Osteoblast (primary cell): ENCODE results near the gene RNF13. TPM values are rescaled to one million over a fixed set of nuclear protein-coding genes. Genes with fewer than 3 reads are reported as not detected.

ENCODE experiments used
- DNase-seq: peaks from one replicate; pipeline ENCODE4 v3.0.0; 2011; ENCODE audit warnings: low spot score, mixed read lengths; ENCODE audit not compliant: insufficient read length; ENCODE audit errors: missing footprints
- H2AFZ ChIP-seq: 2 replicates; pipeline ENCODE4 v1.6.0; 2011; ENCODE audit warnings: mild to moderate bottlenecking, low read length
- H3K27ac ChIP-seq: 2 replicates; pipeline ENCODE4 v1.5.1; 2011; ENCODE audit warnings: mild to moderate bottlenecking, low read depth, low read length, moderate library complexity
- H3K27me3 ChIP-seq: 2 replicates; pipeline ENCODE4 v1.6.0; 2012; ENCODE audit warnings: mild to moderate bottlenecking, control low read depth, inconsistent platforms, low read length, moderate library complexity; ENCODE audit not compliant: insufficient read depth
- H3K36me3 ChIP-seq: 2 replicates; pipeline ENCODE4 v1.5.1; 2011; ENCODE audit warnings: mild to moderate bottlenecking, low read length, control low read depth, moderate library complexity; ENCODE audit not compliant: insufficient read depth
- H3K4me1 ChIP-seq: 2 replicates; pipeline ENCODE4 v1.5.1; 2011; ENCODE audit warnings: mild to moderate bottlenecking, low read length, control low read depth, moderate library complexity; ENCODE audit not compliant: insufficient read depth
- H3K4me2 ChIP-seq: 2 replicates; pipeline ENCODE4 v1.6.0; 2011; ENCODE audit warnings: mild to moderate bottlenecking, low read length; ENCODE audit not compliant: insufficient read depth
- H3K4me3 ChIP-seq: fragments of 200-600 bp; sonication (generic); 3 replicates; pipeline ENCODE4 v1.5.1; 2012; ENCODE audit warnings: mild to moderate bottlenecking, low read length, inconsistent platforms; ENCODE audit not compliant: insufficient read depth
- H3K79me2 ChIP-seq: 2 replicates; pipeline ENCODE4 v1.6.0; 2012; ENCODE audit warnings: mild to moderate bottlenecking, low read length, control low read depth, inconsistent platforms; ENCODE audit not compliant: insufficient read depth
- H3K9me3 ChIP-seq: 2 replicates; pipeline ENCODE4 v1.5.1; 2011; ENCODE audit warnings: low read depth, low read length, control low read depth
- H4K20me1 ChIP-seq: 2 replicates; pipeline ENCODE4 v1.6.0; 2012; ENCODE audit warnings: mild to moderate bottlenecking, low read length, control low read depth; ENCODE audit not compliant: insufficient read depth
- total RNA-seq: library from RNA; depleted of rRNA; stranded (reverse); fragments of >200 nt; gene quantifications from 2 replicates; pipeline ENCODE4 v1.2.3, GENCODE V29; 2012
- TF ChIP-seq, protein P1 (sequence below): IDR thresholded peaks from 2 replicates; pipeline ENCODE4 v1.5.1; 2011; ENCODE audit warnings: mild to moderate bottlenecking, low read depth, low read length, moderate library complexity; ENCODE audit errors: extremely low read depth

The RNF13 gene
- total RNA-seq, 1 donor, result 86.1 TPM

DNA sequence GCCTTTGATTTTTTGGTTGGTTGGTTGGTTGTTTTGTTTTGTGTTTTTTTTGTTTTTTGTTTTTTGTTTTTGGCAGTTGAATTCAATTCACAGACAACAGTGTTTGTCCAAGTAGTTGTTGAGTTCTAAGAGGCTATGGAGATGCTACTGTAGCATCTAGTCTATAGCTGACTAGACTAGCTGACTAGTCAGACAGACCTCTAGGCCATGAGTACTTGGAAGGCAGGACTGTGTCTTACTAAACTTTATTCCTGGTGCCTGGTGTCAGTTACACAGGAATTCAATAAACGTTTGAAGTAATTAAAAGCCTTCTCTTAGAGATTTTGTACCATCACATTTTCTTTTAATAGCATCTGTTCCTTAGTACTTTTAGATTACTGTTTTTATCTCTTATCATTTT is 35.7 kb downstream of the RNF13 start:
- DNase-seq, result no peak
- H3K27me3 ChIP-seq, result no peaks in the 10 kb centered on the region
- H3K4me1 ChIP-seq, result no peaks in the 10 kb centered on the region
- no peak overlapping the region for H2AFZ ChIP-seq
- H3K4me2 ChIP-seq, result no peak overlapping the region
- H3K36me3 ChIP-seq, result no peaks in the 10 kb centered on the region
- H3K9me3 ChIP-seq, result no peaks in the 10 kb centered on the region
- H3K4me3 ChIP-seq, result no peak overlapping the region
- no peaks in the 10 kb centered on the region for H4K20me1 ChIP-seq
- peaks cover 22% of the 10 kb centered on the region for H3K79me2 ChIP-seq
- no peak overlapping the region for H3K27ac ChIP-seq
- TF ChIP-seq, protein P1, sequence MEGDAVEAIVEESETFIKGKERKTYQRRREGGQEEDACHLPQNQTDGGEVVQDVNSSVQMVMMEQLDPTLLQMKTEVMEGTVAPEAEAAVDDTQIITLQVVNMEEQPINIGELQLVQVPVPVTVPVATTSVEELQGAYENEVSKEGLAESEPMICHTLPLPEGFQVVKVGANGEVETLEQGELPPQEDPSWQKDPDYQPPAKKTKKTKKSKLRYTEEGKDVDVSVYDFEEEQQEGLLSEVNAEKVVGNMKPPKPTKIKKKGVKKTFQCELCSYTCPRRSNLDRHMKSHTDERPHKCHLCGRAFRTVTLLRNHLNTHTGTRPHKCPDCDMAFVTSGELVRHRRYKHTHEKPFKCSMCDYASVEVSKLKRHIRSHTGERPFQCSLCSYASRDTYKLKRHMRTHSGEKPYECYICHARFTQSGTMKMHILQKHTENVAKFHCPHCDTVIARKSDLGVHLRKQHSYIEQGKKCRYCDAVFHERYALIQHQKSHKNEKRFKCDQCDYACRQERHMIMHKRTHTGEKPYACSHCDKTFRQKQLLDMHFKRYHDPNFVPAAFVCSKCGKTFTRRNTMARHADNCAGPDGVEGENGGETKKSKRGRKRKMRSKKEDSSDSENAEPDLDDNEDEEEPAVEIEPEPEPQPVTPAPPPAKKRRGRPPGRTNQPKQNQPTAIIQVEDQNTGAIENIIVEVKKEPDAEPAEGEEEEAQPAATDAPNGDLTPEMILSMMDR, result no peak

DNA sequence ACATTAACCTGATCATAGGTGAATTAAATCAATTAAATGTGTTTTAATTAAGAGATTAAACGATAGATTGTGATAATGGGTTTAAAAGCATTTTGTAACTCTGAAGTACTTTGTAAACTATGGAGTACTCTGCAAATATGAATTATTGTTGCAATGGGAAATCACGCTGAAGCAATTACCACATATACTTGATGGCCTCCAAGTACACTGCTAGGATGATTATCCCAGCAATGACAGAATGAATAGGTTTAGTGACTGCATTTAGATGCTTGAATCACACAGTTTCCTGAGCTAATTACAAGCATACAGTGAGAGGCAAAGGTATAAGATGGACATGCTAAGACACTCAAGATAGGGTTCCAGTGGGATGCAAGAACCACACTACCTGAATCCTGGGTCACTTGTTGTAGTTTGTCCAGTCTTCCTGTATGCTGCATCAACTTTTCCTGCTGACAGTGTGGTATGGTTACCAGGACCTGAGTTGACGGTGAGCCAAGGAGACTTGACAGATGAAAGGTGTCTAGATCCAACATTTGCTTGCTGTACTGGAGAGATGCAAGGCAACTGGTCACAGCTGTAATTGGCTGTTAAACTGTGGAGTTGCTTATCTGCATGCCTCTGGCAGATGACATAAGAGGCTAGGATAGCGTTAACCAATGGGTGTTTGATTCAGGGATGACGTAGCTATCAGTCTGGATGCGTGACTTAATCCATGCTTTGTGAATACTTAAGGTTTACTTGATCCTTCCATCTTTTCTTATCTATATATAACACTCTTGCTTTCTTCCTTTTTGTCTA is 38.0 kb downstream of the RNF13 start:
- Histone ChIP-seq H3K27me3 (no peaks in the 10 kb centered on the region), H4K20me1 (no peaks in the 10 kb centered on the region), H3K4me2 (no peak overlapping the region), H2AFZ (no peak overlapping the region), H3K27ac (no peak overlapping the region), H3K79me2 (peaks cover 10% of the 10 kb centered on the region), H3K4me1 (no peaks in the 10 kb centered on the region), H3K9me3 (no peaks in the 10 kb centered on the region), H3K36me3 (peaks cover 7% of the 10 kb centered on the region), H3K4me3 (no peak overlapping the region)
- no peak for DNase-seq
- TF ChIP-seq, protein P1, result no peak

DNA sequence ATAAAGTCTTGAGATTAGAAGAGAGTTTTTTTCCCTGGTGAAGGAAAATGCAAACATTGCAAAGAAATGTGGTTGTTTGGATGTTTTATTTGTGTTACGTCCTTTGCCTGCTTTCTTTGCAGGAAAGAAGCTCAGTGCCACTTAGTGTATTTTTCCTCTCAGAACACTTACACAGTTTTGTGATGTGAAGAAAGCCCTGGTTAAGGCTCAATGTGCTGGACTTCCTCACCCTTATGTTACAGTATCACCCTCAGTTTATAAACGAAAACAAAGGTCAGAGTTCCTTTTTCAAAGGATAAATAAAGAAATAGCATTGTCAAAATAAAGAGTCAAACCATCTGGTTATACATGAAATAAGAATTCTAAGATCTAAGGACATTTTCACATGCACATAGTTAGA is 45.9 kb downstream of the RNF13 start:
- TF ChIP-seq, protein P1, result no peak
- H4K20me1 ChIP-seq, result no peaks in the 10 kb centered on the region
- H3K4me3 ChIP-seq, result no peak overlapping the region
- H3K4me1 ChIP-seq, result no peaks in the 10 kb centered on the region
- no peak for DNase-seq
- no peaks in the 10 kb centered on the region for H3K79me2 ChIP-seq
- no peak overlapping the region for H3K4me2 ChIP-seq
- no peaks in the 10 kb centered on the region for H3K27me3 ChIP-seq
- peaks cover 7% of the 10 kb centered on the region for H3K36me3 ChIP-seq
- no peaks in the 10 kb centered on the region for H3K9me3 ChIP-seq
- H2AFZ ChIP-seq, result no peak overlapping the region
- H3K27ac ChIP-seq, result no peak overlapping the region

DNA sequence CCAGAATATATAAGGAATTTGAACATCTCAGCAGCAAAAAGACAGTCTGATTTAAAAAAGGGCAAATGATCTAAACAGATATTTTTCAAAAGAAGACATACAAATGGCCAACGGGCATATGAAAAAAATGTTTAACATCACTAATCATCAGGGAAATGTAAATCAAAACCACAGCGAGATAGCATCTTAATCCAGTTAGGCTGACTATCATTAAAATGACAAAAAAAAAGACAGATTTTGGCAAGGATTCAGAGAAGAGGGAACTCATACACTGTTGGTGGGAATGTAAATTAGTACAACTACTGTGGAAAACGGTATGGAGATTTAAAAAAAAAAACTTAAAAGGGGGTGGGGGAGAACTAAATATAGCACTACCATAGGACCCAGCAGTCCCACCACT is 47.9 kb downstream of the RNF13 start:
- Histone ChIP-seq H3K4me3 (no peak overlapping the region), H3K4me2 (no peak overlapping the region), H4K20me1 (no peaks in the 10 kb centered on the region), H3K79me2 (no peaks in the 10 kb centered on the region), H2AFZ (no peak overlapping the region), H3K4me1 (no peaks in the 10 kb centered on the region), H3K9me3 (no peaks in the 10 kb centered on the region), H3K27me3 (no peaks in the 10 kb centered on the region), H3K27ac (no peak overlapping the region), H3K36me3 (no peaks in the 10 kb centered on the region)
- TF ChIP-seq, protein P1, result no peak
- no peak for DNase-seq
